Transverse colon (tissue), 3 donors: ENCODE results near the gene THNSL1.

ENCODE experiments used
- EP300 ChIP-seq: sonication (generic); formaldehyde crosslinking; IDR thresholded peaks from one replicate; pipeline ENCODE4 v1.6.1; 2017; ENCODE audit warnings: antibody characterized with exemption, low read depth
- POLR2AphosphoS5 ChIP-seq, 3 donors: sonication (generic); formaldehyde crosslinking; IDR thresholded peaks; one replicate each; pipeline ENCODE4 v1.6.1; 2016; ENCODE audit warnings: antibody characterized with exemption in 3 of 3

- no peak for TF ChIP-seq POLR2AphosphoS5 (IDR thresholded peaks at IDR 0.05)
- no peak for TF ChIP-seq EP300
These were observed 35.6 kb downstream of the THNSL1 start for GRCh38 chr10:25052012-25052411.
